GM21381 (cell line): Measurements from ENCODE around the gene VWDE.
"Not testable (repeated sequence)": the region's sequence is repeated elsewhere in the genome, so short reads cannot be mapped to it uniquely, and the experiment has no call there.

Experiments used
- ATAC-seq: cut with Tn5 transposase; IDR thresholded peaks from one replicate; pipeline ENCODE4 v1.9.1; 2021; ENCODE audit warnings: mild to moderate bottlenecking, moderate library complexity; ENCODE audit not compliant: unreplicated experiment

The VWDE gene

GRCh38 chr7:12402365-12402725, 1.3 kb downstream of the VWDE start:
- no peak for ATAC-seq

GRCh38 chr7:12401538-12402364, 1.9 kb downstream of the VWDE start:
- no peak for ATAC-seq

GRCh38 chr7:12398186-12398585, 5.5 kb downstream of the VWDE start:
- no peak for ATAC-seq

GRCh38 chr7:12397671-12398070, 6.0 kb downstream of the VWDE start:
- ATAC-seq = no peak

- ATAC-seq = not testable (repeated sequence)
These were observed 7.0 kb downstream of the VWDE start for GRCh38 chr7:12396670-12397069.

GRCh38 chr7:12391922-12392615, 11.6 kb downstream of the VWDE start:
- ATAC-seq = no peak

GRCh38 chr7:12389089-12389700, 14.5 kb downstream of the VWDE start:
- ATAC-seq = peak; percentile 96

- ATAC-seq = no peak
These were observed 17.3 kb downstream of the VWDE start for GRCh38 chr7:12386313-12386740.

GRCh38 chr7:12385364-12385786, 18.3 kb downstream of the VWDE start:
- ATAC-seq = no peak

GRCh38 chr7:12383377-12383776, 20.3 kb downstream of the VWDE start:
- no peak for ATAC-seq

GRCh38 chr7:12378389-12378788, 25.3 kb downstream of the VWDE start:
- no peak for ATAC-seq

- no peak for ATAC-seq
These were observed 26.3 kb downstream of the VWDE start for GRCh38 chr7:12377406-12377805.

GRCh38 chr7:12373580-12374263, 29.9 kb downstream of the VWDE start:
- ATAC-seq = no peak

- no peak for ATAC-seq
These were observed 33.4 kb downstream of the VWDE start for GRCh38 chr7:12370249-12370648.

GRCh38 chr7:12369756-12370155, 33.9 kb downstream of the VWDE start:
- no peak for ATAC-seq

- no peak for ATAC-seq
These were observed 34.6 kb downstream of the VWDE start for GRCh38 chr7:12369072-12369471.

- ATAC-seq = no peak
These were observed 42.7 kb downstream of the VWDE start for GRCh38 chr7:12360948-12361347.

- no peak for ATAC-seq
These were observed 45.0 kb downstream of the VWDE start for GRCh38 chr7:12358694-12359093.

GRCh38 chr7:12357508-12357907, 46.2 kb downstream of the VWDE start:
- ATAC-seq = peak; percentile 86

GRCh38 chr7:12351843-12352242, 51.8 kb downstream of the VWDE start:
- ATAC-seq = no peak

- no peak for ATAC-seq
These were observed 52.7 kb downstream of the VWDE start for GRCh38 chr7:12350971-12351370.
